Calu3 (cell line): ENCODE results near the gene UBA52. TPM values are rescaled to one million over a fixed set of nuclear protein-coding genes. Genes with fewer than 3 reads are reported as not detected.

Source experiments
- BruUV-seq: library from RNA; stranded (reverse); fragments of 400-500 nt; replicated peaks from 2 replicates; lab custom pipeline; 2021; lab: Mats Ljungman, UMichigan
- CTCF ChIA-PET: fragments of 300-600 bp; sonication (Branson Sonifier 250); formaldehyde crosslinking; loops from one replicate; lab custom pipeline; 2022; ENCODE audit warnings: antibody characterized with exemption; lab: Charles Lee
- DNase-seq: peaks from one replicate; pipeline ENCODE4 v3.0.0; 2022
- H3K27ac Mint-ChIP-seq: one replicate; pipeline ENCODE4 v1.8.0; 2022; ENCODE audit warnings: mixed read lengths; ENCODE audit not compliant: unreplicated experiment
- H3K27me3 Mint-ChIP-seq: one replicate; pipeline ENCODE4 v1.8.0; 2022; ENCODE audit warnings: mixed read lengths; ENCODE audit not compliant: unreplicated experiment
- H3K36me3 Mint-ChIP-seq: one replicate; pipeline ENCODE4 v1.8.0; 2022; ENCODE audit warnings: mild to moderate bottlenecking, moderate library complexity, mixed read lengths; ENCODE audit not compliant: insufficient read depth, unreplicated experiment
- H3K4me1 Mint-ChIP-seq: one replicate; pipeline ENCODE4 v1.8.0; 2022; ENCODE audit warnings: mild to moderate bottlenecking, low read depth, mixed read lengths; ENCODE audit not compliant: unreplicated experiment
- H3K4me3 Mint-ChIP-seq: one replicate; pipeline ENCODE4 v1.8.0; 2022; ENCODE audit warnings: mild to moderate bottlenecking, low read depth, moderate library complexity, mixed read lengths; ENCODE audit not compliant: unreplicated experiment
- H3K9me3 Mint-ChIP-seq: one replicate; pipeline ENCODE4 v1.8.0; 2022; ENCODE audit warnings: low read depth, mixed read lengths; ENCODE audit not compliant: unreplicated experiment
- CTCF ChIP-seq: fragments of 200-600 bp; IDR thresholded peaks from one replicate; pipeline ENCODE4 v1.8.0; 2022; ENCODE audit warnings: antibody characterized with exemption; ENCODE audit not compliant: unreplicated experiment
- intact Hi-C: fragments of 100-400 bp; cut with micrococcal nuclease; formaldehyde crosslinking; loops from one replicate; pipeline ENCODE4 v1.10.0; 2022; ENCODE audit not compliant: unreplicated experiment
- total RNA-seq: library from RNA; stranded (reverse); gene quantifications from 2 replicates; pipeline ENCODE4 v1.2.3, GENCODE V29; 2022

The UBA52 gene
- total RNA-seq, 1 experiment from 2014 or later = 627 TPM

GRCh38 chr19:18526316-18526715, 45.3 kb upstream of the UBA52 start:
- intact Hi-C loops = no loop called here
- no TSS peak for BruUV-seq
- Mint-ChIP-seq H3K27ac (no peak overlapping the region), H3K4me1 (no peaks in the 10 kb centered on the region), H3K27me3 (no peaks in the 10 kb centered on the region), H3K36me3 (peaks cover 15% of the 10 kb centered on the region), H3K4me3 (no peak overlapping the region), H3K9me3 (no peaks in the 10 kb centered on the region)
- CTCF ChIA-PET = interaction anchor here (0.7 kb wide), 1 partner anchor 45 kb away, joined by 3 read pairs; no protein-coding TSS in a partner anchor
- no peak for TF ChIP-seq CTCF
- no peak for DNase-seq

GRCh38 chr19:18529782-18530181, 41.9 kb upstream of the UBA52 start:
- no TSS peak for BruUV-seq
- CTCF ChIA-PET = no interaction called here
- Mint-ChIP-seq H3K36me3 (no peaks in the 10 kb centered on the region), H3K9me3 (no peaks in the 10 kb centered on the region), H3K27ac (no peak overlapping the region), H3K4me3 (no peak overlapping the region), H3K4me1 (no peaks in the 10 kb centered on the region), H3K27me3 (no peaks in the 10 kb centered on the region)
- DNase-seq = no peak
- intact Hi-C loops = no loop called here
- no peak for TF ChIP-seq CTCF

GRCh38 chr19:18531485-18531884, 40.2 kb upstream of the UBA52 start:
- peaks cover 9% of the 10 kb centered on the region for H3K36me3 Mint-ChIP-seq
- no peak for DNase-seq
- BruUV-seq = no TSS peak
- CTCF ChIA-PET = no interaction called here
- no peaks in the 10 kb centered on the region for H3K4me1 Mint-ChIP-seq
- no peak overlapping the region for H3K4me3 Mint-ChIP-seq
- H3K27ac Mint-ChIP-seq = no peak overlapping the region
- H3K9me3 Mint-ChIP-seq = no peaks in the 10 kb centered on the region
- H3K27me3 Mint-ChIP-seq = no peaks in the 10 kb centered on the region
- intact Hi-C loops = no loop called here
- no peak for TF ChIP-seq CTCF

GRCh38 chr19:18532168-18532890, 39.3 kb upstream of the UBA52 start:
- intact Hi-C loops = no loop called here
- Mint-ChIP-seq H3K27me3 (no peaks in the 10 kb centered on the region), H3K4me3 (no peak overlapping the region), H3K9me3 (no peaks in the 10 kb centered on the region), H3K27ac (no peak overlapping the region), H3K4me1 (no peaks in the 10 kb centered on the region), H3K36me3 (peaks cover 12% of the 10 kb centered on the region)
- no peak for TF ChIP-seq CTCF
- no TSS peak for BruUV-seq
- no peak for DNase-seq
- CTCF ChIA-PET = no interaction called here
